ENCODE measurements around the gene COL26A1.
A peak's percentile ranks its signal among the peaks of the same experiment; 100 is the strongest.

Gene COL26A1

GRCh38 chr7:101494602-101495329 lies 132.1 kb downstream of the COL26A1 start:
- WGBS, 2 donors (ENCODE audit: extremely low coverage in 2 of 2, insufficient read length in 2 of 2, insufficient replicate concordance in 1 of 2) = no CpG with 5 or more reads among the region's 15 CpGs
- no peaks in the 10 kb centered on the region for H3K36me3 ChIP-seq (replicated peaks in 1 of 2; ENCODE audit: control insufficient read depth in 2 of 2, insufficient read depth in 2 of 2, low read length in 2 of 2)
- no peak overlapping the region for H2BK5ac ChIP-seq (ENCODE audit: low read length)
- H2BK12ac ChIP-seq (ENCODE audit: low read length) = no peak overlapping the region
- H3K4ac ChIP-seq (ENCODE audit: low read length) = no peak overlapping the region
- no peak overlapping the region for H4K8ac ChIP-seq (ENCODE audit: low read depth, low read length)
- no peak overlapping the region for H3K9ac ChIP-seq (ENCODE audit: low read depth, low read length, poor library complexity)
- H2AFZ ChIP-seq (ENCODE audit: low read length) = no peak overlapping the region
- H2BK120ac ChIP-seq (ENCODE audit: low read depth, low read length) = no peak overlapping the region
- H3K79me1 ChIP-seq (ENCODE audit: low read depth, low read length) = no peaks in the 10 kb centered on the region
- peak overlapping the region; percentile 4 for H3K27ac ChIP-seq (replicated peaks; ENCODE audit: low read length)
- no peak overlapping the region for H3K4me3 ChIP-seq (ENCODE audit: low read length in 2 of 2)
- no peaks in the 10 kb centered on the region for H3K27me3 ChIP-seq (ENCODE audit: control insufficient read depth in 3 of 3, insufficient read depth in 3 of 3, low read depth in 1 of 3, low read length in 3 of 3)
- H3K9me3 ChIP-seq (replicated peaks in 1 of 2; ENCODE audit: control insufficient read depth in 2 of 2, insufficient read depth in 1 of 2, low read depth in 1 of 2, low read length in 2 of 2) = peaks cover 0 to 3% of the 10 kb centered on the region in 2 donors
- no peak for DNase-seq (ENCODE audit: low spot score)
- peaks cover 3 to 9% of the 10 kb centered on the region in 2 donors for H3K4me1 ChIP-seq (ENCODE audit: control insufficient read depth in 2 of 2, insufficient read depth in 1 of 2, low read depth in 1 of 2, low read length in 2 of 2)
- H3K18ac ChIP-seq (ENCODE audit: low read length) = peak overlapping the region; percentile 52
- H2BK15ac ChIP-seq (ENCODE audit: low read length) = no peak overlapping the region
- no peak overlapping the region for H3K14ac ChIP-seq (ENCODE audit: low read length)
- no peak overlapping the region for H3K4me2 ChIP-seq (ENCODE audit: insufficient read depth, low read length, poor library complexity, severe bottlenecking)
- peak overlapping the region; percentile 57 for H2AK5ac ChIP-seq (ENCODE audit: low read depth, low read length)
- no peak overlapping the region for H4K91ac ChIP-seq (ENCODE audit: low read depth, low read length, poor library complexity)
- H3K23ac ChIP-seq (ENCODE audit: low read depth, low read length, poor library complexity) = peak overlapping the region; percentile 75

GRCh38 chr7:101496017-101496416 lies 133.3 kb downstream of the COL26A1 start:
- Histone ChIP-seq H2BK5ac (ENCODE audit: low read length) (no peak overlapping the region), H3K4me3 (ENCODE audit: low read length in 2 of 2) (no peak overlapping the region), H3K4ac (ENCODE audit: low read length) (no peak overlapping the region), H3K27me3 (ENCODE audit: control insufficient read depth in 3 of 3, insufficient read depth in 3 of 3, low read depth in 1 of 3, low read length in 3 of 3) (no peaks in the 10 kb centered on the region), H3K9ac (ENCODE audit: low read depth, low read length, poor library complexity) (no peak overlapping the region), H2AFZ (ENCODE audit: low read length) (no peak overlapping the region), H2BK12ac (ENCODE audit: low read length) (no peak overlapping the region), H3K14ac (ENCODE audit: low read length) (no peak overlapping the region), H3K4me1 (ENCODE audit: control insufficient read depth in 2 of 2, insufficient read depth in 1 of 2, low read depth in 1 of 2, low read length in 2 of 2) (peaks cover 3 to 9% of the 10 kb centered on the region in 2 donors), H3K36me3 (replicated peaks in 1 of 2; ENCODE audit: control insufficient read depth in 2 of 2, insufficient read depth in 2 of 2, low read length in 2 of 2) (no peaks in the 10 kb centered on the region), H3K23ac (ENCODE audit: low read depth, low read length, poor library complexity) (no peak overlapping the region), H3K27ac (replicated peaks; ENCODE audit: low read length) (no peak overlapping the region), H3K4me2 (ENCODE audit: insufficient read depth, low read length, poor library complexity, severe bottlenecking) (no peak overlapping the region), H3K79me1 (ENCODE audit: low read depth, low read length) (no peaks in the 10 kb centered on the region), H4K91ac (ENCODE audit: low read depth, low read length, poor library complexity) (no peak overlapping the region), H3K18ac (ENCODE audit: low read length) (no peak overlapping the region), H3K9me3 (replicated peaks in 1 of 2; ENCODE audit: control insufficient read depth in 2 of 2, insufficient read depth in 1 of 2, low read depth in 1 of 2, low read length in 2 of 2) (peaks cover 0 to 2% of the 10 kb centered on the region in 2 donors), H2AK5ac (ENCODE audit: low read depth, low read length) (no peak overlapping the region), H4K8ac (ENCODE audit: low read depth, low read length) (no peak overlapping the region), H2BK120ac (ENCODE audit: low read depth, low read length) (no peak overlapping the region), H2BK15ac (ENCODE audit: low read length) (no peak overlapping the region)
- no peak for DNase-seq (ENCODE audit: low spot score)
- WGBS, 2 donors (ENCODE audit: extremely low coverage in 2 of 2, insufficient read length in 2 of 2, insufficient replicate concordance in 1 of 2) = no CpG with 5 or more reads among the region's 8 CpGs

- Histone ChIP-seq H3K9me3 (replicated peaks in 1 of 2; ENCODE audit: control insufficient read depth in 2 of 2, insufficient read depth in 1 of 2, low read depth in 1 of 2, low read length in 2 of 2) (peaks cover 0 to 2% of the 10 kb centered on the region in 2 donors), H3K4me3 (ENCODE audit: low read length in 2 of 2) (no peak overlapping the region), H3K27me3 (ENCODE audit: control insufficient read depth in 3 of 3, insufficient read depth in 3 of 3, low read depth in 1 of 3, low read length in 3 of 3) (no peaks in the 10 kb centered on the region), H3K27ac (replicated peaks; ENCODE audit: low read length) (no peak overlapping the region), H2BK120ac (ENCODE audit: low read depth, low read length) (no peak overlapping the region), H3K18ac (ENCODE audit: low read length) (no peak overlapping the region), H4K91ac (ENCODE audit: low read depth, low read length, poor library complexity) (no peak overlapping the region), H3K79me1 (ENCODE audit: low read depth, low read length) (no peaks in the 10 kb centered on the region), H3K4me1 (ENCODE audit: control insufficient read depth in 2 of 2, insufficient read depth in 1 of 2, low read depth in 1 of 2, low read length in 2 of 2) (peaks cover 2 to 3% of the 10 kb centered on the region in 2 donors), H3K4me2 (ENCODE audit: insufficient read depth, low read length, poor library complexity, severe bottlenecking) (no peak overlapping the region), H3K23ac (ENCODE audit: low read depth, low read length, poor library complexity) (peak overlapping the region; percentile 26), H2AFZ (ENCODE audit: low read length) (no peak overlapping the region), H3K9ac (ENCODE audit: low read depth, low read length, poor library complexity) (no peak overlapping the region), H2BK15ac (ENCODE audit: low read length) (no peak overlapping the region), H2BK5ac (ENCODE audit: low read length) (no peak overlapping the region), H3K36me3 (replicated peaks in 1 of 2; ENCODE audit: control insufficient read depth in 2 of 2, insufficient read depth in 2 of 2, low read length in 2 of 2) (peaks cover 0 to 7% of the 10 kb centered on the region in 2 donors), H4K8ac (ENCODE audit: low read depth, low read length) (no peak overlapping the region), H3K14ac (ENCODE audit: low read length) (no peak overlapping the region), H2AK5ac (ENCODE audit: low read depth, low read length) (no peak overlapping the region), H3K4ac (ENCODE audit: low read length) (no peak overlapping the region), H2BK12ac (ENCODE audit: low read length) (no peak overlapping the region)
- DNase-seq (ENCODE audit: low spot score) = no peak
- no CpG with 5 or more reads among the region's 2 CpGs for WGBS, 2 donors (ENCODE audit: extremely low coverage in 2 of 2, insufficient read length in 2 of 2, insufficient replicate concordance in 1 of 2)
Measured at GRCh38 chr7:101501351-101501750, 138.7 kb downstream of the COL26A1 start.

- H4K8ac ChIP-seq (ENCODE audit: low read depth, low read length) = no peak overlapping the region
- no peak overlapping the region for H2AK5ac ChIP-seq (ENCODE audit: low read depth, low read length)
- H3K4ac ChIP-seq (ENCODE audit: low read length) = no peak overlapping the region
- no peaks in the 10 kb centered on the region for H3K79me1 ChIP-seq (ENCODE audit: low read depth, low read length)
- H3K18ac ChIP-seq (ENCODE audit: low read length) = no peak overlapping the region
- no peak overlapping the region for H3K9ac ChIP-seq (ENCODE audit: low read depth, low read length, poor library complexity)
- H4K91ac ChIP-seq (ENCODE audit: low read depth, low read length, poor library complexity) = no peak overlapping the region
- no peak overlapping the region for H2BK12ac ChIP-seq (ENCODE audit: low read length)
- no CpG with 5 or more reads among the region's 9 CpGs for WGBS, 2 donors (ENCODE audit: extremely low coverage in 2 of 2, insufficient read length in 2 of 2, insufficient replicate concordance in 1 of 2)
- H3K4me2 ChIP-seq (ENCODE audit: insufficient read depth, low read length, poor library complexity, severe bottlenecking) = no peak overlapping the region
- peaks cover 2 to 3% of the 10 kb centered on the region in 2 donors for H3K4me1 ChIP-seq (ENCODE audit: control insufficient read depth in 2 of 2, insufficient read depth in 1 of 2, low read depth in 1 of 2, low read length in 2 of 2)
- peaks cover 0 to 7% of the 10 kb centered on the region in 2 donors for H3K36me3 ChIP-seq (replicated peaks in 1 of 2; ENCODE audit: control insufficient read depth in 2 of 2, insufficient read depth in 2 of 2, low read length in 2 of 2)
- no peak overlapping the region for H3K14ac ChIP-seq (ENCODE audit: low read length)
- H3K27ac ChIP-seq (replicated peaks; ENCODE audit: low read length) = no peak overlapping the region
- H2BK5ac ChIP-seq (ENCODE audit: low read length) = no peak overlapping the region
- peaks cover 0 to 2% of the 10 kb centered on the region in 2 donors for H3K9me3 ChIP-seq (replicated peaks in 1 of 2; ENCODE audit: control insufficient read depth in 2 of 2, insufficient read depth in 1 of 2, low read depth in 1 of 2, low read length in 2 of 2)
- no peak overlapping the region for H3K23ac ChIP-seq (ENCODE audit: low read depth, low read length, poor library complexity)
- no peak overlapping the region for H3K4me3 ChIP-seq (ENCODE audit: low read length in 2 of 2)
- no peak overlapping the region for H2BK120ac ChIP-seq (ENCODE audit: low read depth, low read length)
- no peaks in the 10 kb centered on the region for H3K27me3 ChIP-seq (ENCODE audit: control insufficient read depth in 3 of 3, insufficient read depth in 3 of 3, low read depth in 1 of 3, low read length in 3 of 3)
- DNase-seq (ENCODE audit: low spot score) = no peak
- no peak overlapping the region for H2BK15ac ChIP-seq (ENCODE audit: low read length)
- H2AFZ ChIP-seq (ENCODE audit: low read length) = no peak overlapping the region
Measured at GRCh38 chr7:101502466-101503098, 139.9 kb downstream of the COL26A1 start.

Data from neuronal stem cell (in vitro differentiated cells).